ENCODE data around the gene NUSAP1. TPM values are rescaled to one million over a fixed set of nuclear protein-coding genes. Genes with fewer than 3 reads are reported as not detected.
"Not testable (repeated sequence)": the region's sequence is repeated elsewhere in the genome, so short reads cannot be mapped to it uniquely, and the experiment has no call there.

Gene NUSAP1
- total RNA-seq, 1 donor from 2014 or later: 63.9 TPM

DNA sequence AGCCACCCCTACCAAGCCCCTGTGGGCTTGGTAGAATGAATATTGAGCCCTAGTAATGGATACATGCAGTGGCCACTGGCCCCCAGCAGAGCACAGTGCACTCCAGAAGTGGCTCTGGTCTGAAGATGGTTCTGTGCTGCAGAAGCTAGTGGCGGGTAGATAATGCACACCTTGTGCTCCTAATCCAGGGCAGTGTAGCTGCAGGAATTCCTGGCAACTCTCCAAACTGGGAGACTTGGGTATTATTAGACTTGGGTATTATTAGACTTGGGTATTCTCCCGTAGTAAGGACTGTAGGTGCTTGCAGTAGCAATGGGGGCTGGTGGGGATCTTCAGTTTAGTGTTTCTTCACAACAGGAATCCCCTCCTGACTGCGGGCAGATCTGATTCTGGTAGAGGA is 34.7 kb downstream of the NUSAP1 start:
- TF ChIP-seq CTCF (IDR thresholded peaks at IDR 0.05; ENCODE audit: unreplicated experiment): no peak
- Mint-ChIP-seq H3K9me3 (ENCODE audit: low read depth) (no peaks in the 10 kb centered on the region), H3K36me3 (ENCODE audit: insufficient read depth) (peaks cover 7% of the 10 kb centered on the region), H3K4me3 (ENCODE audit: low read depth) (no peak overlapping the region), H3K27ac (no peak overlapping the region), H3K4me1 (ENCODE audit: low read depth) (no peaks in the 10 kb centered on the region), H3K27me3 (no peaks in the 10 kb centered on the region)
- no peak for DNase-seq (ENCODE audit: low spot score, unreplicated experiment)

GRCh38 chr15:41377978-41378377 is 45.3 kb downstream of the NUSAP1 start:
- no peaks in the 10 kb centered on the region for H3K27me3 Mint-ChIP-seq
- no peak for DNase-seq (ENCODE audit: low spot score, unreplicated experiment)
- TF ChIP-seq CTCF (IDR thresholded peaks at IDR 0.05; ENCODE audit: unreplicated experiment): no peak
- H3K36me3 Mint-ChIP-seq (ENCODE audit: insufficient read depth): peaks cover 28% of the 10 kb centered on the region
- H3K9me3 Mint-ChIP-seq (ENCODE audit: low read depth): peaks cover 5% of the 10 kb centered on the region
- H3K4me1 Mint-ChIP-seq (ENCODE audit: low read depth): no peaks in the 10 kb centered on the region
- H3K27ac Mint-ChIP-seq: no peak overlapping the region
- H3K4me3 Mint-ChIP-seq (ENCODE audit: low read depth): no peak overlapping the region

- H3K27ac Mint-ChIP-seq; H3K4me3 Mint-ChIP-seq (ENCODE audit: low read depth); DNase-seq (ENCODE audit: low spot score, unreplicated experiment); H3K4me1 Mint-ChIP-seq (ENCODE audit: low read depth); H3K9me3 Mint-ChIP-seq (ENCODE audit: low read depth); H3K27me3 Mint-ChIP-seq: not testable (repeated sequence)
- H3K36me3 Mint-ChIP-seq (ENCODE audit: insufficient read depth): peaks cover 21% of the 10 kb centered on the region
Observed at GRCh38 chr15:41383974-41384749, 51.5 kb downstream of the NUSAP1 start.

GRCh38 chr15:41387646-41388045 is 55.0 kb downstream of the NUSAP1 start:
- DNase-seq (ENCODE audit: low spot score, unreplicated experiment): no peak
- H3K4me1 Mint-ChIP-seq (ENCODE audit: low read depth): no peaks in the 10 kb centered on the region
- H3K27me3 Mint-ChIP-seq: no peaks in the 10 kb centered on the region
- H3K36me3 Mint-ChIP-seq (ENCODE audit: insufficient read depth): peaks cover 3% of the 10 kb centered on the region
- H3K9me3 Mint-ChIP-seq (ENCODE audit: low read depth): no peaks in the 10 kb centered on the region
- no peak for TF ChIP-seq CTCF (IDR thresholded peaks at IDR 0.05; ENCODE audit: unreplicated experiment)
- no peak overlapping the region for H3K27ac Mint-ChIP-seq
- H3K4me3 Mint-ChIP-seq (ENCODE audit: low read depth): no peak overlapping the region

- Mint-ChIP-seq H3K27ac (peak overlapping the region; percentile 40), H3K4me1 (ENCODE audit: low read depth) (no peaks in the 10 kb centered on the region), H3K4me3 (ENCODE audit: low read depth) (no peak overlapping the region)
Observed at GRCh38 chr15:41392659-41393058, 60.0 kb downstream of the NUSAP1 start.

More at GRCh38 chr15:41392659-41393058, 60.0 kb downstream of the NUSAP1 start:
- Mint-ChIP-seq H3K9me3 (ENCODE audit: low read depth) (no peaks in the 10 kb centered on the region), H3K27me3 (no peaks in the 10 kb centered on the region), H3K36me3 (ENCODE audit: insufficient read depth) (peaks cover 15% of the 10 kb centered on the region)
- no peak for DNase-seq (ENCODE audit: low spot score, unreplicated experiment)
- no peak for TF ChIP-seq CTCF (IDR thresholded peaks at IDR 0.05; ENCODE audit: unreplicated experiment)
